GM13977 (cell line): ENCODE data around the gene GPR82.

ENCODE experiments used
- DNase-seq: peaks from one replicate; pipeline ENCODE4 v3.0.0; 2012; ENCODE audit warnings: low spot score
- in situ Hi-C: fragments of 300-500 bp; cut with MboI; formaldehyde crosslinking; loops from one replicate; pipeline ENCODE4 v1.12.0; 2022; ENCODE audit warnings: low sequenced_read_pairs, low pct_unique_long_range_greater_than_20kb, mixed read lengths, inconsistent platforms; ENCODE audit not compliant: unreplicated experiment
- TF ChIP-seq, protein P1 (sequence below): IDR thresholded peaks from 2 replicates; pipeline ENCODE4 v1.5.1; 2012; ENCODE audit warnings: mild to moderate bottlenecking, control low read depth; ENCODE audit not compliant: insufficient read depth; ENCODE audit errors: extremely low read depth, missing control alignments

GPR82 gene

DNA sequence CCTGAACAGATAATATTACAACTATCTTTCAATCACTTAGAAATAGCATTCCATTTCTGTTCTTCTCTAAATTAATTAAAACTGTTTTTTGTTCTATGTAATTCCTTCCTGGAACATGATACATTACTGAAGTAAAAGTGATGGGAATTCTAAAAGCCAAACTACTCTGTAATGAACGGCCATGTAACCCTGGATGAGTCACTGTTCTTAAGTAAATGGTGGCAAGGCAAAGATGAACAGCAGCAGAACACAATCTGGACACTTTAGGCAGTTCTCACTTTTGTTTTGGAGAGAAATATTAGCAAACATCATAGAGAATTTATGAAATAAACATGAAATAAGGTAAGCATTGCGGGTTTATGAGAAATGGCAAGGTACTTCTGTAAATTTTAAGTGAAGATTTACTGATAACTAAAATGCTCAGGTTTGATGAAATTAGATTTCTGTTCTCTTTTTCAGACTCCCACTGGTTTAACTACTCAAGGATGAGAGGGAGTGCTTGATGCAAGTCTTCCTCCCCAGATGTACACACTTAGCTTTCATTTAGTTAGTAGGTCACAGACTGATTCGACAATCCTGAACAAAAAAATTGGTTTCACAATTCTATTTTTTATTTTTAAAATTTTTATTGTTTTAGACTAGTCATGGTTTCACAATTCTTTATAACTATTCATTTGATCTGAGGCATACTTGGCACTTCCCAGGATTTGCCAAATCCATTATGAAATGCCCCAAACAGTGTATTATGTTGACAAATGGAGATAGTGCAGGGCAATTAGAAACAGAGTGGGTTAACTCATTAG lies 964 bp upstream of the GPR82 start:
- in situ Hi-C loops = no loop called here
- DNase-seq = no peak
- TF ChIP-seq, protein P1, sequence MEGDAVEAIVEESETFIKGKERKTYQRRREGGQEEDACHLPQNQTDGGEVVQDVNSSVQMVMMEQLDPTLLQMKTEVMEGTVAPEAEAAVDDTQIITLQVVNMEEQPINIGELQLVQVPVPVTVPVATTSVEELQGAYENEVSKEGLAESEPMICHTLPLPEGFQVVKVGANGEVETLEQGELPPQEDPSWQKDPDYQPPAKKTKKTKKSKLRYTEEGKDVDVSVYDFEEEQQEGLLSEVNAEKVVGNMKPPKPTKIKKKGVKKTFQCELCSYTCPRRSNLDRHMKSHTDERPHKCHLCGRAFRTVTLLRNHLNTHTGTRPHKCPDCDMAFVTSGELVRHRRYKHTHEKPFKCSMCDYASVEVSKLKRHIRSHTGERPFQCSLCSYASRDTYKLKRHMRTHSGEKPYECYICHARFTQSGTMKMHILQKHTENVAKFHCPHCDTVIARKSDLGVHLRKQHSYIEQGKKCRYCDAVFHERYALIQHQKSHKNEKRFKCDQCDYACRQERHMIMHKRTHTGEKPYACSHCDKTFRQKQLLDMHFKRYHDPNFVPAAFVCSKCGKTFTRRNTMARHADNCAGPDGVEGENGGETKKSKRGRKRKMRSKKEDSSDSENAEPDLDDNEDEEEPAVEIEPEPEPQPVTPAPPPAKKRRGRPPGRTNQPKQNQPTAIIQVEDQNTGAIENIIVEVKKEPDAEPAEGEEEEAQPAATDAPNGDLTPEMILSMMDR = no peak

DNA sequence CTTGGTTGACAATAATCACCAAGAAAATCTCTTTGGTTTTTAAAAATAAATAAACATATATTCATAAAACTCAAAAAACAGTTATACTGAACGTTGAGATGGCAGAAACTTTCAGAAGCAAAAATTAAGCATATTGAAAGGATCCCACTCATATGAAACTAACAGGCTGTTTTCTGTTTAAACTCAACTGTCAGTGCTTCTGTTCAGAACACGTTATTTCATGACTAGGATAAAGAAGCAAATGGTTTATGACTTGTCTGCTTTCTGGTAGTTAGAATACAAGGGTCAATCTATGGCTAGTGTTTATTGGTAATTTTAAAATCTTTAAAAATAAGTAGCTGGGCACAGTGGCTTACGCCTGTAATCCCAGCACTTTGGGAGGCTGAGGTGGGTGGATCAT lies 4.1 kb downstream of the GPR82 start:
- no peak for DNase-seq
- in situ Hi-C loops = no loop called here
- TF ChIP-seq, protein P1 = no peak

DNA sequence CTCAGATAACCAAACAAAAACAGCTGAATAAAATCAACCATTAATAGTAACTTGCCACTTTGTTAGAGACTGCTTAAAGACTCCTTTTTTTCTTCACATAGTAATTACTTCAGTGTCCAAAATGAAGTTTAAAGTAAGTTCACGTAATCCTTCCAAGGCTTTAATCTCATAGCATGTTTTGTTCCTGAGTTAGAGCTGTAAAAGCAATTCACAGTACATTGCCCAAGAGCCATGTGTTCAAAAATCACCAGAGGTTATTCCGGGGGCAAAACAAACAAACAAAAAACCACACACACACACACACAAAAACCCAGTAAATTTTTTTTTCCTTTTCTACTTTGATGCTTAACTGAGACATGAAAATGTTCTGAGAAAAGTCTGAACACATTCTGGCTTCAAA lies 6.1 kb downstream of the GPR82 start:
- DNase-seq = no peak
- in situ Hi-C loops = no loop called here
- TF ChIP-seq, protein P1 = no peak

DNA sequence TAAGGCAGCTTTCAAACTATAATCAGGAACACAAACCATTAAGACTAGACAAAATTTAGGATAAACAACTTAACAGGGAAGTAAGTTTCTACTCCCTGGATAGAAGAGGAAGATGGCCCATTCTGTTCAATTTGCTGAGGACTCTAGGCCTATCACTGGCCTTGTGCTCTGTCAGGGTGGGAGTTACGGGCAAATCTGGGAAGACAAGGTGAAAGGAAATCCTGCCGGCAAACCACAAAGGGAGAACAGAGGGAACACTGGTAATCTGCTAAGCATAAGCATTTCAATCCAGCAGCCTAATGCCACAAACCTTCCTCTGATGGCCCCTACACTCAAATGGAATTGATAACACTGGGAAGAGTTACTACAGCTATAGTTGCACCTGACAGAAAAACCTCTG lies 8.3 kb downstream of the GPR82 start:
- TF ChIP-seq, protein P1 = no peak
- no peak for DNase-seq
- in situ Hi-C loops = no loop called here

DNA sequence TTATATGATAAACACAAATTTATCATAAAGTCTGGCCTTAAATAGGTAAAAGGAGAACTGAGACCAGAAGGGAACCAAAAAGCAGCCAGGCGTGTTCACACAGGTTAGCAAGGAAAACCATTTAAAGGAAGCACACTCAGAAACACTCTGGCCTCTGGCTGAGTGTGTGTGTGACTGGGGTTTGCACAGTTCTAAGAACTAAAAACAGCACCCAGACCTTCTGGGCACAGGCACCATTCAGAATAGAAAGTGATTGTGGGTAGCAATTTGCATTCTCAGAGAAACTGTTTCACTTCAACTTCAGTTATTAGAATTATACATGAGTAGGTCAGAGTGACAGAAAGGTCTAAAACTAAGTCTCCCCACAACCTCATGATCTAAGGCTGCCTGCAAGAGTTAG lies 10.0 kb downstream of the GPR82 start:
- peak; percentile 52 for DNase-seq
- TF ChIP-seq, protein P1 = no peak
- in situ Hi-C loops = no loop called here

DNA sequence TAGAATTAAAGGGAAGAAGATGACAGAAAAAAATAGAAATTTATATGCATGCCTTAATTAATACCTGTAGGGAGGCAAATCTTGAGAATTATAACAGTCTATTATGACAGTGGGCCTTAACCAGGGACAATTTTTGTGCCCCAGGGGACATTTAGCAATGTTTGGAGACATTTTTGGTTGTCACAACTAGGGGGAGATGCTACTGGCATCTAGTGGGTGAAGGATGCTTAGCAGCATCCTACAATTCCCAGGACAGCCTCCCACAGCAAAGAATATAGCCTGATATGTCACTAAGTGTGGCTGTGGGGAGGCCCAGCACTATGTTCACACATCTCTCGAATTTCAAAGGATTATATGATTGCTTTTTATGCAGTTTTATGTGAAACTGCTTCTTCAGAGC lies 10.5 kb downstream of the GPR82 start:
- no peak for DNase-seq
- in situ Hi-C loops = no loop called here
- TF ChIP-seq, protein P1 = peak; percentile 40
